Activated CD8-positive, alpha-beta memory T cell treated with anti-CD3 and anti-CD28 coated beads for 48 hours (primary cell): ENCODE results near the gene TPM2.

ENCODE experiments used
- DNase-seq, 3 experiments: peaks; one replicate each; pipeline ENCODE4 v3.0.0-alpha.2; 2020; ENCODE audit warnings: low read depth in 2 of 3, low spot score in 2 of 3

Gene TPM2

GRCh38 chr9:35679091-35679490 is 10.6 kb downstream of the TPM2 start:
- DNase-seq, result no peak

GRCh38 chr9:35675732-35676392 is 13.9 kb downstream of the TPM2 start:
- DNase-seq, result no peak

- DNase-seq, result no peak
Observed at GRCh38 chr9:35675204-35675603, 14.5 kb downstream of the TPM2 start.

- no peak for DNase-seq
Observed at GRCh38 chr9:35674025-35674361, 15.7 kb downstream of the TPM2 start.

- no peak for DNase-seq
Observed at GRCh38 chr9:35673132-35674024, 16.3 kb downstream of the TPM2 start, which contains the start of gene CA9. TSS of gene CA9 (plus strand) at chr9:35673928. CDS start at chr9:35673960, 32 bp downstream.

- no peak for DNase-seq
Observed at GRCh38 chr9:35669331-35670145, 20.2 kb downstream of the TPM2 start.

- no peak for DNase-seq
Observed at GRCh38 chr9:35667939-35668338, 21.8 kb downstream of the TPM2 start.

- DNase-seq, result no peak
Observed at GRCh38 chr9:35666549-35666948, 23.2 kb downstream of the TPM2 start.

GRCh38 chr9:35666045-35666444 is 23.7 kb downstream of the TPM2 start:
- no peak for DNase-seq

- DNase-seq, result no peak
Observed at GRCh38 chr9:35665471-35665818, 24.3 kb downstream of the TPM2 start.

GRCh38 chr9:35664531-35665470 is 24.9 kb downstream of the TPM2 start, which contains the start of gene ARHGEF39:
TSS of gene ARHGEF39 (minus strand) at chr9:35665195. CDS start at chr9:35665169, 26 bp downstream.
- peak in 2 of 3 experiments; percentile 49 to 67 for DNase-seq

- DNase-seq, result no peak
Observed at GRCh38 chr9:35662437-35662836, 27.3 kb downstream of the TPM2 start.

GRCh38 chr9:35661756-35662350 is 27.9 kb downstream of the TPM2 start:
- no peak for DNase-seq

- no peak for DNase-seq
Observed at GRCh38 chr9:35660966-35661415, 28.7 kb downstream of the TPM2 start.

- no peak for DNase-seq
Observed at GRCh38 chr9:35659340-35659739, 30.4 kb downstream of the TPM2 start.

- no peak for DNase-seq
Observed at GRCh38 chr9:35658968-35659220, 30.8 kb downstream of the TPM2 start.

GRCh38 chr9:35658137-35658967 is 31.4 kb downstream of the TPM2 start, which contains the start of gene CCDC107:
TSS of gene CCDC107 (plus strand) at chr9:35658292. CDS start at chr9:35658380, 88 bp downstream.
- peak; percentile 63 to 76 (median 74) for DNase-seq

GRCh38 chr9:35657546-35658136 is 32.1 kb downstream of the TPM2 start, which contains the start of gene RMRP:
TSS of gene RMRP (minus strand) at chr9:35658019.
- DNase-seq, result peak; percentile 79 to 92 (median 84)
